Erythroblast (primary cell): ENCODE data around the gene EEF1AKMT3.

Experiments
- GATA1 ChIP-seq: IDR thresholded peaks from 2 replicates; pipeline ENCODE4 v1.6.1; 2011; ENCODE audit warnings: low read depth, mild to moderate bottlenecking, control low read depth, low read length, moderate library complexity
- POLR2A ChIP-seq: IDR thresholded peaks from 2 replicates; pipeline ENCODE4 v1.6.1; 2011; ENCODE audit warnings: mild to moderate bottlenecking, low read length

DNA sequence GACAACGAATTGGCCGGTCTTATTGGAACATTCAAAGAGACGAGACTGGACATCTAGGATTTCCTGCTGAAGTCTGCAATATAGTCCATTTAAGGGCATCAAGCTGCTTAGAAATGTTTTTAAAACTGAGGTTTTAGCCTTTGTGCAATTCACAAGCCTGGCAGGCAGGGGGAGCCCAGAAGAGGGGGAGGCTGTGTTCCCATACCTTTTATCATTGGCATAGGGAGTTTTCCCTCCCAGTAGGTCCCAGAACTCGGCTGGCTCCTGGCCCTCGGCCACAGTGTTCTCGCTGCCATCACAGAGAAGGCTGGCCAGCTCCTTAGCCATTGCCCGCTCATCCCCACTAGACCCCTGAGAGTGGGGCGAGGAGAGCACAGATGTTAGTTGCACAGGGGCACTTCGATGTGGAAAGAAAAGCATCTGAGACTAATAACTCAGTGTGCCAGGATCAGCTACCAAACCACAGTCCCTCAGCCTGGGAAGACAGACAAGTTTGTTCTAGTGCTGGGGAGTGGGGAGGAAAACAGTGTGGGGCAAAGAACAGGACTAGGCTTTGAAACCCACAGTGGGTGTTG, 31.0 kb downstream of the EEF1AKMT3 start:
- TF ChIP-seq POLR2A, result no peak
- no peak for TF ChIP-seq GATA1
